HuH-7 (cell line): ENCODE measurements around the gene INVS.
"Not testable (repeated sequence)": the region's sequence is repeated elsewhere in the genome, so short reads cannot be mapped to it uniquely, and the experiment has no call there.

Source experiments
- DNase-seq: peaks from one replicate; pipeline ENCODE4 v3.0.0; 2011; ENCODE audit warnings: low spot score

The INVS gene

GRCh38 chr9:100083448-100084127 is 15.5 kb upstream of the INVS start:
- no peak for DNase-seq

- no peak for DNase-seq
Measured at GRCh38 chr9:100084128-100084453, 15.0 kb upstream of the INVS start.

GRCh38 chr9:100084734-100085133 is 14.3 kb upstream of the INVS start:
- no peak for DNase-seq

- DNase-seq = no peak
Measured at GRCh38 chr9:100086097-100086635, 12.9 kb upstream of the INVS start.

- DNase-seq = no peak
Measured at GRCh38 chr9:100087218-100087617, 11.8 kb upstream of the INVS start.

GRCh38 chr9:100088202-100088601 is 10.8 kb upstream of the INVS start:
- no peak for DNase-seq

- DNase-seq = no peak
Measured at GRCh38 chr9:100090880-100091279, 8.2 kb upstream of the INVS start.

- no peak for DNase-seq
Measured at GRCh38 chr9:100091650-100092049, 7.4 kb upstream of the INVS start.

GRCh38 chr9:100092066-100092465 is 7.0 kb upstream of the INVS start:
- no peak for DNase-seq

- not testable (repeated sequence) for DNase-seq
Measured at GRCh38 chr9:100094411-100094810, 4.6 kb upstream of the INVS start.

GRCh38 chr9:100096378-100096916 is 2.6 kb upstream of the INVS start:
- no peak for DNase-seq

GRCh38 chr9:100098046-100098886 is 777 bp upstream of the INVS start:
- peak; percentile 53 for DNase-seq

GRCh38 chr9:100099722-100100042 is 639 bp downstream of the INVS start:
- peak; percentile 26 for DNase-seq

- no peak for DNase-seq
Measured at GRCh38 chr9:100100146-100100667, 1.2 kb downstream of the INVS start.

GRCh38 chr9:100101608-100102007 is 2.6 kb downstream of the INVS start:
- no peak for DNase-seq

GRCh38 chr9:100104314-100104713 is 5.3 kb downstream of the INVS start:
- no peak for DNase-seq

GRCh38 chr9:100105861-100106260 is 6.8 kb downstream of the INVS start:
- DNase-seq = no peak

- no peak for DNase-seq
Measured at GRCh38 chr9:100106616-100107015, 7.6 kb downstream of the INVS start.

GRCh38 chr9:100108559-100108958 is 9.5 kb downstream of the INVS start:
- no peak for DNase-seq

GRCh38 chr9:100111235-100111634 is 12.2 kb downstream of the INVS start:
- DNase-seq = no peak

- no peak for DNase-seq
Measured at GRCh38 chr9:100112677-100113336, 13.8 kb downstream of the INVS start.

GRCh38 chr9:100117316-100117715 is 18.3 kb downstream of the INVS start:
- no peak for DNase-seq
